HL-60 (cell line): Measurements from ENCODE around the gene CAMKMT.

Experiments
- CTCF ChIP-seq: IDR thresholded peaks from one replicate; pipeline ENCODE4 v1.5.1; 2011; ENCODE audit warnings: low read length, control low read depth, inconsistent platforms; ENCODE audit not compliant: insufficient read depth
- GABPA ChIP-seq: IDR thresholded peaks from 2 replicates; pipeline ENCODE4 v1.6.1; 2012; ENCODE audit warnings: low read depth
- POLR2AphosphoS5 ChIP-seq: IDR thresholded peaks from 2 replicates; pipeline ENCODE4 v1.6.1; 2012; ENCODE audit warnings: low read depth

GRCh38 chr2:44495544-44495943, 133.8 kb downstream of the CAMKMT start:
- TF ChIP-seq CTCF (no peak), GABPA (no peak), POLR2AphosphoS5 (no peak)
